SK-N-SH treated with all-trans-retinoic acid at 6 μM for 48 hours (cell line): ENCODE measurements around the gene ANAPC2.

Experiments
- ARNTL ChIP-seq: fragments of 450-650 bp; formaldehyde crosslinking; IDR thresholded peaks from 2 replicates; pipeline ENCODE4 v1.5.0; 2020; ENCODE audit warnings: low read depth, mild to moderate bottlenecking, moderate library complexity, borderline replicate concordance
- GLIS3 ChIP-seq: fragments of 250-450 bp; sonication (Bioruptor Pico); IDR thresholded peaks from 2 replicates; pipeline ENCODE4 v1.5.0; 2020; ENCODE audit warnings: mild to moderate bottlenecking, moderate library complexity
- SNAI2 ChIP-seq: fragments of 250-450 bp; sonication (Bioruptor Pico); IDR thresholded peaks from 2 replicates; pipeline ENCODE4 v1.5.0; 2020; ENCODE audit warnings: mild to moderate bottlenecking, moderate library complexity
- ZNF8 ChIP-seq: fragments of 450-650 bp; formaldehyde crosslinking; IDR thresholded peaks from 2 replicates; pipeline ENCODE4 v1.5.0; 2020; ENCODE audit warnings: mild to moderate bottlenecking, moderate library complexity

- no peak for TF ChIP-seq SNAI2 (CRISPR knock-in tag)
- no peak for TF ChIP-seq GLIS3 (CRISPR knock-in tag)
- no peak for TF ChIP-seq ZNF8 (CRISPR knock-in tag)
- no peak for TF ChIP-seq ARNTL (CRISPR knock-in tag)
Observed at GRCh38 chr9:137164370-137165249, 23.8 kb downstream of the ANAPC2 start.
